Keratinocyte (primary cell): ENCODE measurements around the gene ERGIC1. TPM values are rescaled to one million over a fixed set of nuclear protein-coding genes. Genes with fewer than 3 reads are reported as not detected.

Experiments used
- DNase-seq: peaks from one replicate; pipeline ENCODE4 v3.0.0-alpha.2; 2011; ENCODE audit warnings: low read depth, missing footprints, low spot score
- FAIRE-seq: peaks from 2 replicates; lab custom pipeline; 2011; peaks lifted over from hg19 to GRCh38; lab: Jason Lieb, UNC
- H2AFZ ChIP-seq: 2 replicates; pipeline ENCODE4 v1.6.0; 2012; ENCODE audit warnings: low read length, control low read depth, inconsistent platforms; ENCODE audit not compliant: control insufficient read depth
- H3K27ac ChIP-seq: 2 replicates; pipeline ENCODE4 v1.5.1; 2011; ENCODE audit warnings: low read length; ENCODE audit not compliant: control insufficient read depth, insufficient read depth
- H3K27me3 ChIP-seq: 3 replicates; pipeline ENCODE4 v1.6.0; 2011; ENCODE audit warnings: low read length; ENCODE audit not compliant: control insufficient read depth, insufficient read depth; ENCODE audit errors: extremely low read depth
- H3K36me3 ChIP-seq, 2 experiments: 2 replicates in 1 of 2; 3 replicates in 1 of 2; pipeline ENCODE4 v1.5.1; 2011; ENCODE audit warnings: low read length in 2 of 2, mild to moderate bottlenecking in 1 of 2; ENCODE audit not compliant: control insufficient read depth in 2 of 2, insufficient read depth in 2 of 2; ENCODE audit errors: extremely low read depth in 1 of 2
- H3K4me1 ChIP-seq: 3 replicates; pipeline ENCODE4 v1.5.1; 2011; ENCODE audit warnings: low read length; ENCODE audit not compliant: control insufficient read depth, insufficient read depth; ENCODE audit errors: extremely low read depth
- H3K4me2 ChIP-seq: 3 replicates; pipeline ENCODE4 v1.6.0; 2011; ENCODE audit warnings: low read depth, low read length; ENCODE audit not compliant: control insufficient read depth, insufficient read depth; ENCODE audit errors: extremely low read depth
- H3K4me3 ChIP-seq, 3 experiments: fragments of 200-600 bp in 1 of 3; sonication (generic) in 1 of 3; 2 replicates in 2 of 3; 3 replicates in 1 of 3; pipeline ENCODE4 v1.5.1; 2011 to 2016; ENCODE audit warnings: low read length in 3 of 3, mild to moderate bottlenecking in 3 of 3, control low read depth in 2 of 3, inconsistent platforms in 1 of 3, low read depth in 1 of 3, mixed read lengths in 1 of 3, mixed run types in 1 of 3, moderate library complexity in 1 of 3; ENCODE audit not compliant: control insufficient read depth in 2 of 3, insufficient read depth in 2 of 3; ENCODE audit errors: extremely low read depth in 1 of 3
- H3K79me2 ChIP-seq: 2 replicates; pipeline ENCODE4 v1.6.0; 2012; ENCODE audit warnings: low read length; ENCODE audit not compliant: control insufficient read depth, insufficient read depth
- H3K9ac ChIP-seq: 3 replicates; pipeline ENCODE4 v1.6.0; 2011; ENCODE audit warnings: low read length; ENCODE audit not compliant: control insufficient read depth, insufficient read depth; ENCODE audit errors: extremely low read depth
- H3K9me1 ChIP-seq: 3 replicates; pipeline ENCODE4 v1.6.0; 2011; ENCODE audit warnings: low read length; ENCODE audit not compliant: control insufficient read depth, insufficient read depth; ENCODE audit errors: extremely low read depth
- H3K9me3 ChIP-seq: 2 replicates; pipeline ENCODE4 v1.5.1; 2012; ENCODE audit warnings: low read depth, low read length; ENCODE audit not compliant: control insufficient read depth
- H4K20me1 ChIP-seq: 3 replicates; pipeline ENCODE4 v1.6.0; 2011; ENCODE audit warnings: low read length; ENCODE audit not compliant: control insufficient read depth, insufficient read depth; ENCODE audit errors: extremely low read depth
- EZH2 ChIP-seq: IDR thresholded peaks from one replicate; pipeline ENCODE4 v1.6.1; 2012; ENCODE audit warnings: inconsistent platforms, mild to moderate bottlenecking, low read length, moderate library complexity
- dilution Hi-C: fragments of 300-500 bp; cut with MboI; formaldehyde crosslinking; loops from one replicate; pipeline ENCODE4 v1.7.0; 2020; ENCODE audit warnings: low sequenced_read_pairs; ENCODE audit not compliant: extremely low pct_ligation_motif_present
- polyA plus RNA-seq, 5 experiments: library from polyadenylated mRNA; depleted of rRNA in 3 of 5; stranded (reverse) in 3 of 5; stranded (forward) in 1 of 5; unstranded in 1 of 5; fragments of >200 nt; gene quantifications; 1 replicate in 1 of 5; 2 replicates in 3 of 5; 3 replicates in 1 of 5; pipeline versions ENCODE4 v1.2.1 to v1.2.3, GENCODE V29; 2011 to 2012; ENCODE audit warnings: missing spikeins in 2 of 5, low read depth in 1 of 5, low replicate concordance in 1 of 5
- TF ChIP-seq, protein P1 (sequence below), 3 experiments: IDR thresholded peaks in 1 of 3; conservative IDR thresholded peaks in 1 of 3; optimal IDR thresholded peaks in 1 of 3; 2 replicates in 2 of 3; 3 replicates in 1 of 3; pipeline versions ENCODE3 to v1.5.1; 2011; ENCODE audit warnings: low read length in 3 of 3, mild to moderate bottlenecking in 3 of 3, moderate library complexity in 2 of 3, control low read depth in 1 of 3, inconsistent platforms in 1 of 3; ENCODE audit not compliant: insufficient read depth in 2 of 3; ENCODE audit errors: extremely low read depth in 1 of 3

The ERGIC1 gene
- polyA plus RNA-seq, 1 donor (not counting 4 experiments of a cell fraction or from before 2014, with no cell fraction given): 93.4 TPM

DNA sequence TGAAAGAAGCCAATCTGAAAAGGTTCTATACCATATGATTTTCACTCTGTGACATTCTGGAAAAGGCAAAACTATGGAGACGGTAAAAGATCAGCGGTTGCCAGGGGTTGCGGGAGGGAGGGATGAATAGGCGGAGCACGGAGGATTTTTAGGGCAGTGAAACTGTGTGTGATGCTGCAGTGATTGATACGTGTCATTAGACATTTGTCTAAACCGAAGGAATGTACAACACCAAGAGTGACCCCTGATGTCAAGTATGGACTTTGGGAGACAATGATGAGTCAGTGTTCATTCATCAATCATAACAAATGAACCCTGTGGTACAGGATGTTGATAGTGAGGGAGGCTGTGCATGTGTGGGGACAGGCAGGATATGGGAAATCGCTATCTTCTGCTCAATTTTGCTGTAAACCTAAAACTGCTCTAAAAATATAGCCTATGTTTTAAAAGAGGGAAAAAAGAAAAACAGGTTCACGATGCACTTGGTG lies 34.4 kb downstream of the ERGIC1 start:
- Histone ChIP-seq H3K36me3 (peaks cover 0 to 1% of the 10 kb centered on the region in 2 experiments), H3K9ac (peak overlapping the region; percentile 46), H4K20me1 (no peaks in the 10 kb centered on the region), H2AFZ (no peak overlapping the region), H3K9me3 (no peaks in the 10 kb centered on the region), H3K27me3 (no peaks in the 10 kb centered on the region), H3K79me2 (peaks cover 3% of the 10 kb centered on the region), H3K4me3 (no peak overlapping the region), H3K4me1 (peaks cover 52% of the 10 kb centered on the region), H3K9me1 (no peaks in the 10 kb centered on the region), H3K4me2 (peak overlapping the region; percentile 60), H3K27ac (peak overlapping the region; percentile 93)
- TF ChIP-seq EZH2: no peak
- TF ChIP-seq, protein P1, sequence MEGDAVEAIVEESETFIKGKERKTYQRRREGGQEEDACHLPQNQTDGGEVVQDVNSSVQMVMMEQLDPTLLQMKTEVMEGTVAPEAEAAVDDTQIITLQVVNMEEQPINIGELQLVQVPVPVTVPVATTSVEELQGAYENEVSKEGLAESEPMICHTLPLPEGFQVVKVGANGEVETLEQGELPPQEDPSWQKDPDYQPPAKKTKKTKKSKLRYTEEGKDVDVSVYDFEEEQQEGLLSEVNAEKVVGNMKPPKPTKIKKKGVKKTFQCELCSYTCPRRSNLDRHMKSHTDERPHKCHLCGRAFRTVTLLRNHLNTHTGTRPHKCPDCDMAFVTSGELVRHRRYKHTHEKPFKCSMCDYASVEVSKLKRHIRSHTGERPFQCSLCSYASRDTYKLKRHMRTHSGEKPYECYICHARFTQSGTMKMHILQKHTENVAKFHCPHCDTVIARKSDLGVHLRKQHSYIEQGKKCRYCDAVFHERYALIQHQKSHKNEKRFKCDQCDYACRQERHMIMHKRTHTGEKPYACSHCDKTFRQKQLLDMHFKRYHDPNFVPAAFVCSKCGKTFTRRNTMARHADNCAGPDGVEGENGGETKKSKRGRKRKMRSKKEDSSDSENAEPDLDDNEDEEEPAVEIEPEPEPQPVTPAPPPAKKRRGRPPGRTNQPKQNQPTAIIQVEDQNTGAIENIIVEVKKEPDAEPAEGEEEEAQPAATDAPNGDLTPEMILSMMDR (optimal IDR thresholded peaks at IDR 0.05 in 1 of 3, IDR thresholded peaks at IDR 0.05 in 1 of 3, conservative IDR thresholded peaks at IDR 0.05 in 1 of 3; ENCODE audit: extremely low read depth in 1 of 3, insufficient read depth in 2 of 3, low read length in 3 of 3): no peak
- FAIRE-seq: no peak
- DNase-seq: no peak
- dilution Hi-C loops: no loop called here

DNA sequence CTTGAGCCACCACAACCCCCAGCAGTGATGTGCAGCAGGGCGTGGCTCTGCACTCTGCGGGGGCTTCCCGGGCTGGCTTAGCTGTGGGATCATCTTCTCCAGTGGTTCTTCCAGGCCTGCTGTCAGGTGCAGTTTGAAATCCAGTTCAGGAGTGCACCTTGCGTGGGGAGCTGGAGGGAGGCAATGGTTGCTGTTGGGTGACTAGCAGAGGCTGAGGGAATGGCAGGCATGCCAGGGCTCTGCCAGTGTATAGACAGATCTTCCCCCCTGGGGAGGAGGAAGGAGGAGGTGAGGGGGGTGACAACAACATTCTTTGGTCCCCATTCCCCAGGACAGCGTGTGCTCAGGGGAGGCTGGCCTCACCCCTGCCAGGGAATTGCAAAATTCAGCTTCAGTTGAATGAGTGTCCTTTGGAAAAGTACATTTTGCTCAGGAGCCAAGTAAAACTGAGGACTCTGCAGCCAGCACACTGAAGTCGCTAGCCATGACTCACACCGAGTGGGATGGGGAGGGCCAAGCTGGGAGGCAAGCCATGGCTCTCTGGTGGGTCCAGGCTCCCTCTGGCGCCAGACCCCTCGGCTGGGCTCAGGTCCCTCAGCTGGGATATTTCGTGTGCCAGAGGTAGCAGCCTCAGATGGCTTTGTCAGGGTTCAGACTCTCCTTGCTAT lies 35.0 kb downstream of the ERGIC1 start:
- dilution Hi-C loops: no loop called here

More for the DNA sequence above, 35.0 kb downstream of the ERGIC1 start:
- Histone ChIP-seq H2AFZ (no peak overlapping the region), H3K9me3 (no peaks in the 10 kb centered on the region), H3K9me1 (no peaks in the 10 kb centered on the region), H3K4me2 (peak overlapping the region; percentile 60), H3K4me3 (no peak overlapping the region), H3K27me3 (no peaks in the 10 kb centered on the region), H3K36me3 (peaks cover 0 to 1% of the 10 kb centered on the region in 2 experiments), H4K20me1 (no peaks in the 10 kb centered on the region), H3K9ac (peak overlapping the region; percentile 46), H3K27ac (peak overlapping the region; percentile 93), H3K79me2 (peaks cover 4% of the 10 kb centered on the region), H3K4me1 (peaks cover 53% of the 10 kb centered on the region)
- FAIRE-seq: no peak
- peak; percentile 35 for DNase-seq
- no peak for TF ChIP-seq EZH2
- TF ChIP-seq, protein P1 (optimal IDR thresholded peaks at IDR 0.05 in 1 of 3, IDR thresholded peaks at IDR 0.05 in 1 of 3, conservative IDR thresholded peaks at IDR 0.05 in 1 of 3; ENCODE audit: extremely low read depth in 1 of 3, insufficient read depth in 2 of 3, low read length in 3 of 3): peak in 1 of 3 experiments; percentile 23
